Middle frontal gyrus (tissue), 1 donor: Measurements from ENCODE around the gene KIAA0040.
"Not testable (repeated sequence)": the region's sequence is repeated elsewhere in the genome, so short reads cannot be mapped to it uniquely, and the experiment has no call there.

ENCODE experiments used
- DNase-seq: peaks from one replicate; pipeline ENCODE4 v3.0.0-alpha.2; 2015; ENCODE audit warnings: low spot score; ENCODE audit errors: extremely low spot score

Gene KIAA0040

GRCh38 chr1:175138579-175138978, 54.0 kb downstream of the KIAA0040 start:
- no peak for DNase-seq

GRCh38 chr1:175137369-175137768, 55.2 kb downstream of the KIAA0040 start:
- no peak for DNase-seq

GRCh38 chr1:175136246-175136645, 56.3 kb downstream of the KIAA0040 start:
- DNase-seq: no peak

GRCh38 chr1:175134500-175134899, 58.1 kb downstream of the KIAA0040 start:
- DNase-seq: no peak

GRCh38 chr1:175133673-175134435, 58.7 kb downstream of the KIAA0040 start:
- DNase-seq: peak; percentile 16

- no peak for DNase-seq
These were observed 60.1 kb downstream of the KIAA0040 start for GRCh38 chr1:175132436-175132835.

- no peak for DNase-seq
These were observed 61.5 kb downstream of the KIAA0040 start for GRCh38 chr1:175131095-175131494.

GRCh38 chr1:175130649-175131045, 61.9 kb downstream of the KIAA0040 start:
- no peak for DNase-seq

- DNase-seq: no peak
These were observed 62.5 kb downstream of the KIAA0040 start for GRCh38 chr1:175129997-175130648.

GRCh38 chr1:175129644-175129996, 63.0 kb downstream of the KIAA0040 start:
- DNase-seq: no peak

- no peak for DNase-seq
These were observed 63.4 kb downstream of the KIAA0040 start for GRCh38 chr1:175129182-175129581.

GRCh38 chr1:175128523-175128922, 64.1 kb downstream of the KIAA0040 start:
- no peak for DNase-seq

GRCh38 chr1:175127565-175127964, 65.0 kb downstream of the KIAA0040 start:
- no peak for DNase-seq

GRCh38 chr1:175126347-175126746, 66.2 kb downstream of the KIAA0040 start:
- DNase-seq: no peak

- DNase-seq: no peak
These were observed 67.7 kb downstream of the KIAA0040 start for GRCh38 chr1:175124861-175125260.

GRCh38 chr1:175120511-175120910, 72.1 kb downstream of the KIAA0040 start:
- DNase-seq: no peak

GRCh38 chr1:175118375-175119367, 73.9 kb downstream of the KIAA0040 start:
- no peak for DNase-seq

GRCh38 chr1:175116903-175117302, 75.7 kb downstream of the KIAA0040 start:
- no peak for DNase-seq

GRCh38 chr1:175116210-175116798, 76.3 kb downstream of the KIAA0040 start:
- DNase-seq: no peak

GRCh38 chr1:175114996-175115395, 77.6 kb downstream of the KIAA0040 start:
- no peak for DNase-seq

GRCh38 chr1:175108331-175108820, 84.2 kb downstream of the KIAA0040 start:
- DNase-seq: not testable (repeated sequence)
